A673 (cell line): ENCODE data around the gene SNCAIP. TPM values are rescaled to one million over a fixed set of nuclear protein-coding genes. Genes with fewer than 3 reads are reported as not detected.
A peak's percentile ranks its signal among the peaks of the same experiment; 100 is the strongest.

Experiments
- BruUV-seq: library from RNA; stranded (reverse); fragments of 400-500 nt; replicated peaks from 2 replicates; lab custom pipeline; 2021; lab: Mats Ljungman, UMichigan
- CTCF ChIA-PET: fragments of 300-600 bp; sonication (Branson Sonifier 250); formaldehyde crosslinking; loops from one replicate; lab custom pipeline; 2022; ENCODE audit warnings: antibody characterized with exemption; lab: Charles Lee
- POLR2A ChIA-PET: fragments of 300-600 bp; sonication (Branson Sonifier 250); formaldehyde crosslinking; loops from one replicate; lab custom pipeline; 2022; ENCODE audit warnings: antibody characterized with exemption; ENCODE audit not compliant: low non-redundant PET; lab: Charles Lee
- DNase-seq: peaks from one replicate; pipeline ENCODE4 v3.0.0-alpha.2; 2015; ENCODE audit warnings: low spot score
- H3K27ac ChIP-seq: fragments of 200-600 bp; sonication (generic); 2 replicates; pipeline ENCODE4 v1.5.1; 2016; ENCODE audit warnings: mixed run types, low read depth, mild to moderate bottlenecking, mixed read lengths, antibody characterized with exemption, low read length; ENCODE audit not compliant: poor library complexity, severe bottlenecking
- H3K27me3 ChIP-seq: fragments of 200-600 bp; sonication (generic); replicated peaks from 2 replicates; pipeline ENCODE4 v1.6.1; 2017; ENCODE audit warnings: mixed run types, low read depth, mild to moderate bottlenecking, mixed read lengths, antibody characterized with exemption, low read length; ENCODE audit not compliant: insufficient read depth, poor library complexity
- H3K36me3 ChIP-seq: fragments of 200-600 bp; sonication (generic); 2 replicates; pipeline ENCODE4 v1.6.1; 2016; ENCODE audit warnings: mixed run types, mild to moderate bottlenecking, mixed read lengths, antibody characterized with exemption, low read length; ENCODE audit not compliant: insufficient read depth, poor library complexity, severe bottlenecking
- H3K4me1 ChIP-seq: fragments of 200-600 bp; sonication (generic); 2 replicates; pipeline ENCODE4 v1.6.1; 2017; ENCODE audit warnings: mixed run types, mild to moderate bottlenecking, mixed read lengths, antibody characterized with exemption, low read length; ENCODE audit not compliant: insufficient read depth, poor library complexity, severe bottlenecking
- H3K4me3 ChIP-seq: fragments of 200-600 bp; sonication (generic); 2 replicates; pipeline ENCODE4 v1.5.1; 2016; ENCODE audit warnings: low read depth, mixed run types, mild to moderate bottlenecking, mixed read lengths, low read length; ENCODE audit not compliant: poor library complexity, severe bottlenecking
- H3K9me3 ChIP-seq: fragments of 200-600 bp; sonication (generic); 2 replicates; pipeline ENCODE4 v1.6.1; 2016; ENCODE audit warnings: mixed run types, low read depth, mild to moderate bottlenecking, mixed read lengths, antibody characterized with exemption, low read length; ENCODE audit not compliant: poor library complexity, severe bottlenecking
- EZH2 ChIP-seq: fragments of 200-600 bp; sonication (generic); IDR thresholded peaks from 2 replicates; pipeline ENCODE4 v1.6.1; 2017; ENCODE audit warnings: borderline replicate concordance, low read depth, mild to moderate bottlenecking, mixed read lengths, antibody characterized with exemption, low read length; ENCODE audit not compliant: poor library complexity, severe bottlenecking
- intact Hi-C: fragments of 100-400 bp; cut with micrococcal nuclease; formaldehyde crosslinking; loops from one replicate; pipeline ENCODE4 v1.10.0; 2022; ENCODE audit not compliant: unreplicated experiment
- total RNA-seq: library from RNA; stranded (reverse); gene quantifications from 2 replicates; pipeline ENCODE4 v1.2.3, GENCODE V29; 2021
- TF ChIP-seq, protein P1 (sequence below): fragments of 300-800, 200-600 bp; sonication (generic); conservative IDR thresholded peaks from 2 replicates; pipeline ENCODE4 v1.5.1; 2017; ENCODE audit warnings: low read depth, mild to moderate bottlenecking, antibody characterized with exemption, low read length, moderate library complexity, mixed read lengths

Gene SNCAIP
- total RNA-seq, 1 experiment from 2014 or later: not detected

DNA sequence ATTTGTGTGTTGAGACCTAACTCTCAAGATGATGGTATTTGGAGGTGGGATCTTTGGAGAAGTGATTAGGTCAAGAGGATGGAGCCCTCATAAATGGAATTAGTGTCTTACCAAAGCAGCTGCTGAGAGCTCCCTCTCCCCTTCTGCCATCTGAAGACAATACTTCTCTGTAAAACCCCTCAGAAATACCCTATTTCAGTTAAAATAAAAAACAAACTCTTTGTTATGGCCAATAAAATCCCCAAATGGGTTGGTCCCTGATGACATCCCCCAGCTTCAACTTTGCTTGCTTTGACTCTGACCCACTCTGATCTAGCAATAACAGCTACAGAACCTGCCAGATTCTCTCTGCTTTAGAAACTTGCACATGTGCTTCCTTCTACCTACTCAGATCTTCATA is 100.9 kb downstream of the SNCAIP start:
- CTCF ChIA-PET: no interaction called here

DNA sequence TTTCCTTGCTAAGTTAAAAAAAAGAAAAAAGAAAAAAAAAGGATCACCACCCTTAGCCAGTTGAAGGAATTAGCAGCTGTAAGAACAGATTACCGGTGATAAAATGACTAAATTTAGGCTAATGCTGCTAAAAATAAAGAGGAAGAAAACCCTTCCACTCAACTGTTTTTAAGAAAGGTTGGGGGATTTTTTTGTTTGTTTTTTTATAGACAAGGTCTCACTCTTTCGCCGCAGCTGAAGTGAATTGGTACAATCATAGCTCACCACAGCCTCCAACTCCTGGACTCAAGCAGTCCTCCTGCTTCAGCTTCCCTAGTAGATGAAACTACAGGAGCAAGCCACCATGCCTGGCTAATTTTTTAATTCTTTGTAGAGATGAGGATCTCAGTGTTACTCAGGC is 101.7 kb downstream of the SNCAIP start:
- Histone ChIP-seq H3K36me3 (no peaks in the 10 kb centered on the region), H3K27ac (no peak overlapping the region), H3K4me1 (peaks cover 9% of the 10 kb centered on the region), H3K9me3 (no peaks in the 10 kb centered on the region), H3K4me3 (no peak overlapping the region), H3K27me3 (peaks cover 9% of the 10 kb centered on the region)
- no peak for DNase-seq
- intact Hi-C loops: loop anchor here (2.0 kb wide), 1 partner anchor 219 kb away; no protein-coding TSS in a partner anchor
- ChIA-PET POLR2A (no interaction called here), CTCF (no interaction called here)
- BruUV-seq: no TSS peak
- TF ChIP-seq, protein P1, sequence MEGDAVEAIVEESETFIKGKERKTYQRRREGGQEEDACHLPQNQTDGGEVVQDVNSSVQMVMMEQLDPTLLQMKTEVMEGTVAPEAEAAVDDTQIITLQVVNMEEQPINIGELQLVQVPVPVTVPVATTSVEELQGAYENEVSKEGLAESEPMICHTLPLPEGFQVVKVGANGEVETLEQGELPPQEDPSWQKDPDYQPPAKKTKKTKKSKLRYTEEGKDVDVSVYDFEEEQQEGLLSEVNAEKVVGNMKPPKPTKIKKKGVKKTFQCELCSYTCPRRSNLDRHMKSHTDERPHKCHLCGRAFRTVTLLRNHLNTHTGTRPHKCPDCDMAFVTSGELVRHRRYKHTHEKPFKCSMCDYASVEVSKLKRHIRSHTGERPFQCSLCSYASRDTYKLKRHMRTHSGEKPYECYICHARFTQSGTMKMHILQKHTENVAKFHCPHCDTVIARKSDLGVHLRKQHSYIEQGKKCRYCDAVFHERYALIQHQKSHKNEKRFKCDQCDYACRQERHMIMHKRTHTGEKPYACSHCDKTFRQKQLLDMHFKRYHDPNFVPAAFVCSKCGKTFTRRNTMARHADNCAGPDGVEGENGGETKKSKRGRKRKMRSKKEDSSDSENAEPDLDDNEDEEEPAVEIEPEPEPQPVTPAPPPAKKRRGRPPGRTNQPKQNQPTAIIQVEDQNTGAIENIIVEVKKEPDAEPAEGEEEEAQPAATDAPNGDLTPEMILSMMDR: no peak

More for the DNA sequence above, 100.9 kb downstream of the SNCAIP start:
- H3K9me3 ChIP-seq: no peaks in the 10 kb centered on the region
- no TSS peak for BruUV-seq
- no peak overlapping the region for H3K4me3 ChIP-seq
- peaks cover 9% of the 10 kb centered on the region for H3K27me3 ChIP-seq
- no peak overlapping the region for H3K27ac ChIP-seq
- H3K4me1 ChIP-seq: peaks cover 9% of the 10 kb centered on the region
- intact Hi-C loops: no loop called here
- TF ChIP-seq, protein P1: no peak
- no peak for TF ChIP-seq EZH2
- POLR2A ChIA-PET: no interaction called here
- no peaks in the 10 kb centered on the region for H3K36me3 ChIP-seq
- no peak for DNase-seq

DNA sequence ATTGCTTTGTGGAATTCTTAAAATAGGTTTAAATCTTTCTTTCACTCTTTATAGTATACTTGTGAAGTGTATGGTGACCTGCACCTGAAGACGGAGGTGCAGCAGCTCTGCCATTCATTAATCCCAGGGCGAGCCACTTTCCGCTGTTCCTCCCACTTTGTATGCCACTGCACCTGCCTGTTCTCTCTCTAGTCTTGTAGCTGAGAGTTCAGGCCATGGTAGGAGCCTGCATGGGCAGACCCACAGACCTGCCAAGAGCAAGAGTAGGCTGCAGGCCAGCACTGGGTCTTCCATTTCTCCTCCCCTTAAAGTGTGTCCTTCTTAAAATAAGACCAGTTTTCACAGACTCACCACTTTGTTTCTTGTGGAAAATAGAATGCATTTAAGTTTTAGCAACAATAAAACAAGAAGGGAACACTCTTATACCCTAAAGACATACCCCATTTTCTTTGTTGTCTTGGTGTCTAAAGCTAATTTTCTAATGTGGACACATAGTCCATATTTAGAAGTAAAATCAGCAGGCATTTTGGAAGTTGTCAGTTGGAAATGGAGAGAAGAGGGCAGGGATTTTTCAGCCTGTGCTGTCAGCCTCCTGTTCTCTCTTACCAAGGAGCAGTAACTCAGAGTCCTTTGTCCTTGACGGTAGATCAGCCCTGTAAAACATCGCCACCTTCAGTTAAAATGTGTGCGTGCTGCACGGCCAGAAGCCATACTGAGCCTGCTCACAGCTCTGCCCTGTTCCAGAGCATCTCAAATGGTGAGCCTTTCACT is 103.2 kb downstream of the SNCAIP start:
- POLR2A ChIA-PET: no interaction called here
- H3K27ac ChIP-seq: no peak overlapping the region

More for the DNA sequence above, 103.2 kb downstream of the SNCAIP start:
- no TSS peak for BruUV-seq
- Histone ChIP-seq H3K27me3 (peaks cover 9% of the 10 kb centered on the region), H3K9me3 (no peaks in the 10 kb centered on the region), H3K4me1 (no peaks in the 10 kb centered on the region), H3K36me3 (no peaks in the 10 kb centered on the region), H3K4me3 (no peak overlapping the region)
- no peak for TF ChIP-seq EZH2
- TF ChIP-seq, protein P1: peak; percentile 77
- DNase-seq: peak; percentile 74
- CTCF ChIA-PET: no interaction called here
- intact Hi-C loops: loop anchor here (2.0 kb wide), 1 partner anchor 220 kb away; no protein-coding TSS in a partner anchor
